NCI-H1417 treated with DMSO at 0.1 percent for 48 hours (cell line): ENCODE results near the gene OR7D2.

Experiments used
- DNase-seq: peaks from one replicate; lab custom pipeline; 2025; lab: John Stamatoyannopoulos, UW

The OR7D2 gene

DNA sequence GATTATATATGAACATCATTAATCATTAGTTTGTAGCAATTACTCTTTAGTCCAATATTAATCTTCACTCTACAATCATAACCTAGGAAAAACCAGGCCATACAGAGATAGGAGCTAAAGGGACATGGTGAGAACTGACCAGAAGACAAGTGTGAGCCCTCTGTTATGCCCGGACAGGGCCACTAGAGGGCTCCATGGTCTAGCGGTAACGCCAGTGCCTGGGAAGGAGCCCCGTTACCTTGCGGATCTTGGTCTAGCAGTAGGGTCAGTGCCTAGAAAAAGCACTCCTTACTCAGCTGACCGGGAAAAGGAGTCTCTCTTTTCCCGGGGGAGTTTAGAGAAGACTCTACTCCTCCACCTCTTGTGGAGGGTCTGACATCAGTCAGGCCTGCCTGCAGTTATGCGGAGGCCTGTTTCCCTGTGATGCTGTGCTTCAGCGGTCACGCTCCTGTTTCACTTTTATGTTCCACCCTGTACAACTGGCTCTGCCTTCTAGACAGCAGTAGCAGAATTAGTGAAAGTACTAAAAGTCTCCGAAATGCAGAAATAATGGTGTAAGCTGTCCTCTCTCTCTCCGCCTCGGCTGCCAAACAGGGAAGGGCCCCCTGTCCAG, 26.8 kb downstream of the OR7D2 start:
- DNase-seq, result peak; percentile 3

DNA sequence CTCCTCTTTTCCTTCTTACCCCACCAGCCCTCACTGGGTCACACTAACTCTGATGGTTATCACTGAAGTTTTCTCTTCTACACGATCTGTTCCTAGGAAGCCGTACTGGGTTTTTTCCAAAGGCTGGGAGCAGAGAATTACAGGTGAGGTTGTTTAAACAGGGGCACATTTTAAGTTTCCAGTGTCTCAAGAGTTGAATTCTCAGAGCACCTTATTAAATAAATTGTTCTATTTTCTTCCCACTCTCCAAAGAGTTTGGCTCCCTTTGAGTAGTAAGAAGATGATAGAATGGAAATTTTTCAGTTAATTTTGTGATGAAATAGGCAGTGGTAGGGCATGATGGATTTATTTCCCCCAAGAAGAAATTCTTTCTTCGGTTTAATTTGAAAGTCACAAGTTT, 40.7 kb downstream of the OR7D2 start, which contains the start of gene OR7D4:
Gene OR7D4, minus strand, starts transcription at position 101 of the 400 bp plus-strand sequence. CDS start 4,752 bp downstream, outside the sequence.
- DNase-seq, result no peak
